Measurements from ENCODE around the gene HOXA7. TPM values are rescaled to one million over a fixed set of nuclear protein-coding genes. Genes with fewer than 3 reads are reported as not detected.

Gene HOXA7
- total RNA-seq, 1 experiment from 2014 or later, result 2.6 TPM

DNA sequence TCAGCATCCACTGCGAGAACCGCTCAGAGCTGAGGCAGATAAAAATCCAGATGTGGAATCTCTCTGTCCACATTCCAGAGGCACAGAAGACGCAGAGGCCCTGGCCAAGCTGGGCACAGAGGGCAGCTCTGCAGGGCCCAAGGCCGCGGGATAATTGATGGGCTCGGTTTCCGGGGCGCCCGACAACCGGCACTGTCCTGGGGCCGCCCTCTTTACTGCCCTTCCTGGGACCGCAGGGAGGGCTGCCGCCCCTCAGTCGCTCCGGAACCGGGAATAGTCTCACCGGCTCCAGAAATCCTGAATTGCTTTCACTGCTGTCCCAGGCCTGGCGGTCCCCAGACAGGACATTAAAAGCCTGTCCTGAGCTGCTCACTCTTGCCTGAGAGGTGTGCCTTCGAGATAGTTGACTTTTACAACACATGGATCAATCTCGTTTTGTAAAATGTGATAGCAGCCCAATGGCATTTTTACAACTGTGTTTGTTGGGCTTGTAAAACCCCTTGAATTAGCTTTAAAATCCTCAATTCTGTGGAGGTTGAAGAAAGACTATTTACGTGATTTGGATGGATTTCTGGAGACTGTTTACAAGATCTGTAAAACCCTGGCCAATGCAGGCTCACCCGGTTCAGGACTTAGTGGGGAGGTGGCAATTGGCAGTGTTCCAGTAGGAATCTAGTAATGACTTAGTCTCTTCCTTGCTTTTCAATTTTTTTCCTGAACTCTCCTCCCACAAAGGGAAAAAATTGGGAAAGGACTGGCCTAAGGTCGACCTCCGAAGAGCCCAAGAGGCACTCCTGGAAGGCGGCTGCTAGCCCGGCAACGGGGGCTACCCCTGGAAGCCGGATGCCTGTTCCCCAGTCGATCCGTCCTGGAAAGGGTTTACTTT lies 7.5 kb downstream of the HOXA7 start:
- Histone ChIP-seq H3K27ac (ENCODE audit: low read length) (peak overlapping the region; percentile 84), H3K9me3 (ENCODE audit: low read length) (no peaks in the 10 kb centered on the region), H3K9me2 (replicated peaks; ENCODE audit: low read length) (no peaks in the 10 kb centered on the region), H3K9ac (ENCODE audit: low read length) (peak overlapping the region; percentile 73), H3K4me3 (ENCODE audit: low read length) (peak overlapping the region; percentile 78), H3K36me3 (ENCODE audit: low read depth, low read length) (peaks cover 13% of the 10 kb centered on the region; the same call in 1 of the 2 replicates), H3F3A (ENCODE audit: low read length, unreplicated experiment) (no peaks in the 10 kb centered on the region), H3K79me2 (ENCODE audit: low read length) (peaks cover 71% of the 10 kb centered on the region), H3K4me1 (ENCODE audit: insufficient read depth, low read length) (peaks cover 29% of the 10 kb centered on the region), H4K20me1 (ENCODE audit: low read length) (no peaks in the 10 kb centered on the region), H3K27me3 (ENCODE audit: low read length) (no peaks in the 10 kb centered on the region), H3K4me2 (ENCODE audit: low read length) (peak overlapping the region; percentile 92), H2AFZ (ENCODE audit: low read length) (peak overlapping the region; percentile 73)
- POLR2A ChIA-PET (ENCODE audit: unreplicated experiment), result interaction anchor here (0.5 to 1.4 kb wide), 6 partner anchors 14 to 52 kb away, joined by 3 to 12 read pairs (median 4); no protein-coding TSS in a partner anchor
- DNase-seq (peak; percentile 69), ATAC-seq (peak; percentile 35)
- no TSS peak for BruUV-seq (replicated peaks)
- intact Hi-C loops (cut with micrococcal nuclease), result loop anchor here (1.0 to 2.0 kb wide), 4 partner anchors 15 to 51 kb away; partner anchors contain the start of gene HOXA9
- CTCF ChIA-PET, result interaction anchor here (0.6 to 1.1 kb wide), 4 partner anchors 9 to 53 kb away, joined by 3 read pairs; partner anchors contain the start of genes HOXA1 and HOXA4
- no peak for TF ChIP-seq EZH2 (IDR thresholded peaks at IDR 0.05; ENCODE audit: low read length, unreplicated experiment)

DNA sequence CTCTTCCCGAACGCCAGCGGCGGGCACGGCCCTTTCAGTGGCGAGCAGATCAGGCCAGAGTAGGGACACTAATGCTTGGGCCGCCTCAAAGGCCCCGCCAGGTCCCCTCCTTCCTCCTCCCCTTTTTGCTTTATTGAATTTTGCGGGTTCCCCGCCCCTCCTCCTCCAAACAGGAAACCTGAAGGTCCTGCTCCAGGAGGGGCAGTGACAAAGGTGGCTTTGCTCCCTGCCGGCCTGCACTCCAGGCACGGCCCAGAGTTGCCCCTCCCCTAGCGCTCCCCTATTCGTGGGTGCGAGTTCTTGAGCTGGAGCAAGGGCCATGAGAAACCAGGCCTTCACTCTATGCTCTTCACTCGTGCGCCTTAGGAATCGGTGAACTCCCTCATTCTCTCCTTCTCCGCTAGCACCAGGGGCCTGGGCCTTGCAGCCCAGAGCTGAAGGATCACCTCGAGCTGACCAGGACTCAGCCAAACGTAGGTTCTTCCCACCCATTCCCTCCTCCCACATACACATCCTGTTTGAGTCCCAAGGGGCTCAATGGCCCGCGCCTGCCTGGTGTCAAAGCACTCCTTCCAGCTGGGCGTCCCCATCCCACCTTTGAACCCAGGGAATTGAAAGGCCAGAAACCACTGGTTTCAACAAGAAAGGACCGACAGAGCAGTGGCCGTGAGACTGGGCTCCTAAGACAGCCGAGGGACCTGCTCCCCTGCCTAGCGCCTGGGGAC lies 8.3 kb downstream of the HOXA7 start:
- Histone ChIP-seq H4K20me1 (ENCODE audit: low read length) (no peaks in the 10 kb centered on the region), H3K9me3 (ENCODE audit: low read length) (no peaks in the 10 kb centered on the region), H3K9ac (ENCODE audit: low read length) (peak overlapping the region; percentile 73), H3K4me2 (ENCODE audit: low read length) (peak overlapping the region; percentile 92), H3K4me1 (ENCODE audit: insufficient read depth, low read length) (peaks cover 28% of the 10 kb centered on the region), H3K36me3 (ENCODE audit: low read depth, low read length) (peaks cover 13% of the 10 kb centered on the region; the same call in 1 of the 2 replicates), H3K27ac (ENCODE audit: low read length) (peak overlapping the region; percentile 84), H2AFZ (ENCODE audit: low read length) (peak overlapping the region; percentile 73), H3K27me3 (ENCODE audit: low read length) (no peaks in the 10 kb centered on the region), H3F3A (ENCODE audit: low read length, unreplicated experiment) (no peaks in the 10 kb centered on the region), H3K4me3 (ENCODE audit: low read length) (peak overlapping the region; percentile 78), H3K9me2 (replicated peaks; ENCODE audit: low read length) (no peaks in the 10 kb centered on the region), H3K79me2 (ENCODE audit: low read length) (peaks cover 70% of the 10 kb centered on the region)
- TF ChIP-seq EZH2 (IDR thresholded peaks at IDR 0.05; ENCODE audit: low read length, unreplicated experiment) (no peak), EZH2phosphoT487 (IDR thresholded peaks at IDR 0.05; ENCODE audit: borderline replicate concordance, low read length) (no peak)
- TF ChIP-seq, protein P1, sequence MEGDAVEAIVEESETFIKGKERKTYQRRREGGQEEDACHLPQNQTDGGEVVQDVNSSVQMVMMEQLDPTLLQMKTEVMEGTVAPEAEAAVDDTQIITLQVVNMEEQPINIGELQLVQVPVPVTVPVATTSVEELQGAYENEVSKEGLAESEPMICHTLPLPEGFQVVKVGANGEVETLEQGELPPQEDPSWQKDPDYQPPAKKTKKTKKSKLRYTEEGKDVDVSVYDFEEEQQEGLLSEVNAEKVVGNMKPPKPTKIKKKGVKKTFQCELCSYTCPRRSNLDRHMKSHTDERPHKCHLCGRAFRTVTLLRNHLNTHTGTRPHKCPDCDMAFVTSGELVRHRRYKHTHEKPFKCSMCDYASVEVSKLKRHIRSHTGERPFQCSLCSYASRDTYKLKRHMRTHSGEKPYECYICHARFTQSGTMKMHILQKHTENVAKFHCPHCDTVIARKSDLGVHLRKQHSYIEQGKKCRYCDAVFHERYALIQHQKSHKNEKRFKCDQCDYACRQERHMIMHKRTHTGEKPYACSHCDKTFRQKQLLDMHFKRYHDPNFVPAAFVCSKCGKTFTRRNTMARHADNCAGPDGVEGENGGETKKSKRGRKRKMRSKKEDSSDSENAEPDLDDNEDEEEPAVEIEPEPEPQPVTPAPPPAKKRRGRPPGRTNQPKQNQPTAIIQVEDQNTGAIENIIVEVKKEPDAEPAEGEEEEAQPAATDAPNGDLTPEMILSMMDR (conservative IDR thresholded peaks at IDR 0.05; ENCODE audit: low read depth, low read length), result no peak
- ChIA-PET POLR2A (ENCODE audit: unreplicated experiment) (interaction anchor here (0.6 to 1.4 kb wide), 5 partner anchors 14 to 52 kb away, joined by 3 to 12 read pairs (median 4); no protein-coding TSS in a partner anchor), CTCF (interaction anchor here (0.6 to 1.1 kb wide), 2 partner anchors 9 to 17 kb away, joined by 3 read pairs; partner anchors contain the start of gene HOXA4)
- intact Hi-C loops (cut with micrococcal nuclease), result loop anchor here (2.0 kb wide), 1 partner anchor 17 kb away; the partner anchor contains the start of gene HOXA9
- DNase-seq (peak; percentile 72), ATAC-seq (peak; percentile 31)
- no TSS peak for BruUV-seq (replicated peaks)

All from PC-3 (cell line).